ENCODE measurements around the gene CACUL1. TPM values are rescaled to one million over a fixed set of nuclear protein-coding genes. Genes with fewer than 3 reads are reported as not detected.
"Not testable (repeated sequence)": the region's sequence is repeated elsewhere in the genome, so short reads cannot be mapped to it uniquely, and the experiment has no call there.

Gene CACUL1
- total RNA-seq, 3 donors from 2014 or later = 39.2 to 54.0 (median 40.0) TPM

DNA sequence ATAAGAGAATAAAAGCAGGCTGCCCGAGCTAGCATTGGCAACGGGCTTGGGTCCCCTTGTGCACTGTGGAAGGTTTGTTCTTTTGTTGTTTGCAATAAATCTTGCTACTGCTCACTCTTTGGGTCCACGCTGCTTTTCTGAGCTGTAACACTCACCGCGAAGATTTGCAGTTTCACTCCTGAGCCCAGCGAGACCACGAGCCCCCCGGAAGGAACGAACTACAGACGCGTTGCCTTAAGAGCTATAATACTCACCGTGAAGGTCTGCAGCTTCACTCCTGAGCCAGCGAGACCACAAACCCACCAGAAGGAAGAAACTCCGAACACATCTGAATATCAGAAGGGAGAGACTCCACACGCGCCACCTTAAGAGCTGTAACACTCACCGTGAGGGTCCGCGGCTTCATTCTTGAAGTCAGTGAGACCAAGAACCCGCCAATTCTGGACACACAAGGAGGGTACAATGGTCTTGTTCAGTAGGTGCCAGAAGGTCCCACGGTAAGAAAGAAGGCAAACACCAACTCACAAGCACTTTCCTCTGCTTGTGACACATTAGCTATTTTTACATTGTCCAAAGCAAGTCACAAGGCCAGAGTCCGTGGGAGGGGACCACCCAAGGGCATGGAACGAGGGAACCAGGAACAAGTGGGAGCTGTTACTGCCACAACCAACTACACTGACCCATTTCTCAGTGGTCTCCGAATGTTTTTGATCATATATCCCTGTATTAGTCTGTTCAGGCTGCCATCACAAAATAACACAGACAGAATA, 29.2 kb upstream of the CACUL1 start:
- Histone ChIP-seq H3K4me3 (no peak overlapping the region), H3K9me3 (no peaks in the 10 kb centered on the region), H3K36me3 (ENCODE audit: low read depth) (no peaks in the 10 kb centered on the region), H3K4me1 (ENCODE audit: low read depth) (no peaks in the 10 kb centered on the region)
- no peak for ATAC-seq
- no peak for DNase-seq
- TF ChIP-seq, protein P1, sequence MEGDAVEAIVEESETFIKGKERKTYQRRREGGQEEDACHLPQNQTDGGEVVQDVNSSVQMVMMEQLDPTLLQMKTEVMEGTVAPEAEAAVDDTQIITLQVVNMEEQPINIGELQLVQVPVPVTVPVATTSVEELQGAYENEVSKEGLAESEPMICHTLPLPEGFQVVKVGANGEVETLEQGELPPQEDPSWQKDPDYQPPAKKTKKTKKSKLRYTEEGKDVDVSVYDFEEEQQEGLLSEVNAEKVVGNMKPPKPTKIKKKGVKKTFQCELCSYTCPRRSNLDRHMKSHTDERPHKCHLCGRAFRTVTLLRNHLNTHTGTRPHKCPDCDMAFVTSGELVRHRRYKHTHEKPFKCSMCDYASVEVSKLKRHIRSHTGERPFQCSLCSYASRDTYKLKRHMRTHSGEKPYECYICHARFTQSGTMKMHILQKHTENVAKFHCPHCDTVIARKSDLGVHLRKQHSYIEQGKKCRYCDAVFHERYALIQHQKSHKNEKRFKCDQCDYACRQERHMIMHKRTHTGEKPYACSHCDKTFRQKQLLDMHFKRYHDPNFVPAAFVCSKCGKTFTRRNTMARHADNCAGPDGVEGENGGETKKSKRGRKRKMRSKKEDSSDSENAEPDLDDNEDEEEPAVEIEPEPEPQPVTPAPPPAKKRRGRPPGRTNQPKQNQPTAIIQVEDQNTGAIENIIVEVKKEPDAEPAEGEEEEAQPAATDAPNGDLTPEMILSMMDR (IDR thresholded peaks at IDR 0.05) = no peak
- intact Hi-C loops (cut with DNase I, micrococcal nuclease) = no loop called here

DNA sequence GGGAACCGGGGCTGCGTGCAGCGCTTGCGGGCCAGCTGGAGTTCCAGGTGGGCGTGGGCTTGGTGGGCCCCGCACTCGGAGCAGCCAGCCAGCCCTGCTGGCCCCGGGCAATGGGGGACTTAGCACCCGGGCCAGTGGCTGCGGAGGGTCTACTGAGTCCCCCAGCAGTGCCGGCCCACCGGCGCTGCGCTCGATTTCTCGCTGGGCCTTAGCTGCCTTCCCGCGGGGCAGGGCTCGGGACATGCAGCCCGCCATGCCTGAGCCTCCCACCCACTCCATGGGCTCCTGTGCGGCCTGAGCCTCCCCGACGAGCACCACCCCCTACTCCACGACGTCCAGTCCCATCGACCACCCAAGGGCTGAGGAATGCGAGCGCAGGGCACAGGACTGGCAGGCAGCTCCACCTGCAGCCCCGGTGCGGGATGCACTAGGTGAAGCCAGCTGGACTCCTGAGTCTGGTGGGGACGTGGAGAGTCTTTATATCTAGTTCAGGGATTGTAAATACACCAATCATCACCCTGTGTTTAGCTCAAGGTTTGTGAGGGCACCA, 28.2 kb upstream of the CACUL1 start:
- intact Hi-C loops (cut with DNase I, micrococcal nuclease); H3K4me3 ChIP-seq; H3K36me3 ChIP-seq (ENCODE audit: low read depth); ATAC-seq; H3K4me1 ChIP-seq (ENCODE audit: low read depth); DNase-seq; H3K9me3 ChIP-seq: not testable (repeated sequence)

DNA sequence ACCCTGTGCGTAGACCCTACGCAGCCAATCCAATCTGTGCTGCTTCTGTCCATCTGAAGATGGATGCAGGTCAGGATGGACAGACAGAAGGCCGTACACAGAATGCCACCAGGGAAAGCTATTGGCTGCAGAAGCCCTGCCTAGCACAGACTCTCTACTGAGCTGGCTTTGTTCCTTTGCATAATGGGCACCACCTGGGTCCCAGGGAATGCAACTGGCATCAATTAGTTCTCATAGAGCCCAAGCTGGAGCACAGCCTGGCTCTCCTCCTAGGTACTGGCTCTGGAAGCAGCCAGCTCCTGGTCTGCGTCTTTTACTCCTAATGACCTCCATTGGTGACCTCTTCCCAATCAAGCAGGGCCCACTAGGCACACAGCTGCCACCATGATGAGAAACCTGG, 26.8 kb upstream of the CACUL1 start:
- DNase-seq (no peak), ATAC-seq (no peak)
- no peaks in the 10 kb centered on the region for H3K4me1 ChIP-seq (ENCODE audit: low read depth)
- TF ChIP-seq, protein P1 (IDR thresholded peaks at IDR 0.05) = no peak
- no peak overlapping the region for H3K4me3 ChIP-seq
- no peaks in the 10 kb centered on the region for H3K36me3 ChIP-seq (ENCODE audit: low read depth)
- intact Hi-C loops (cut with DNase I, micrococcal nuclease) = no loop called here
- H3K9me3 ChIP-seq = peaks cover 5% of the 10 kb centered on the region

DNA sequence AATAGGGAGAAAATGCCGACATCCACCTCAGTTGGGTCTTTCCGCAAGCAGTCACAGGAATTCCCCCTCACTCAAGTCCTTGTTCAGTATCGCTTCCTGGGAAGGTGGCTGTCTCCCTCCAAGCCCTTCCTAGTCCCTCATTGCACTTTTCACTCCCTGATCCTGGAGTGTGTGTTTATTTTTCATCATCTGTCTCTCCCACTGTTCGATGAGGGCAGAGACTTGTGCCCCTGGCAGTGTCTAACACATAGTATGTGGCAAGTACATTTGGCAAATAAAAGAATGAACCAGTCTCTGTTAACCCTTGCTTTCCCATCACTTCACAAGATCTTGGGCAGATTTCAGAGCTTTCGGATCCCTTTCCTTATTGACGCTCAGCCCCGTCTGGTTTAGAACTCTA, 24.0 kb upstream of the CACUL1 start:
- DNase-seq = no peak
- intact Hi-C loops (cut with DNase I, micrococcal nuclease) = no loop called here
- H3K4me1 ChIP-seq (ENCODE audit: low read depth) = no peaks in the 10 kb centered on the region
- no peaks in the 10 kb centered on the region for H3K36me3 ChIP-seq (ENCODE audit: low read depth)
- peaks cover 5% of the 10 kb centered on the region for H3K9me3 ChIP-seq
- no peak for ATAC-seq
- no peak overlapping the region for H3K4me3 ChIP-seq
- TF ChIP-seq, protein P1 (IDR thresholded peaks at IDR 0.05) = no peak

DNA sequence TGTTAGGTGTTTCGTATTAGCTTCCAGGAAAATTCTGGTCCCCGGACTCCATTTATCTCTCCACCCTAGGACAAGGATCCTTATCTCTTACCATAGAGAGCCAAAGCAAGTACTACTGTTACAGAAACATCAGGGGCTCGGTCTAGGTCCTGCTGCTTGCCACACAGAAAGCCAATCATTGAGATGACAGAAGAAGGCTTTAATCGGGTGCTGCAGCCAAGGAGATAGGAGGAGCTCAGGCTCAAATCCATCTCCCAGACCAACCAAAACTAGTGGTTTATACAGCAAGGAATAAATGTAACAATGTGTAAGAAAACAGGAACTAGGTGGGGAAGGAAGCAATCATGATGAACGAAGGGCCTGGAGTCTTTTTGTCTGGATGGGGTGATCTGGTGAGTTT, 22.2 kb upstream of the CACUL1 start:
- DNase-seq (no peak), ATAC-seq (no peak)
- no peaks in the 10 kb centered on the region for H3K4me1 ChIP-seq (ENCODE audit: low read depth)
- peaks cover 5% of the 10 kb centered on the region for H3K9me3 ChIP-seq
- intact Hi-C loops (cut with DNase I, micrococcal nuclease) = no loop called here
- no peak overlapping the region for H3K4me3 ChIP-seq
- no peaks in the 10 kb centered on the region for H3K36me3 ChIP-seq (ENCODE audit: low read depth)
- TF ChIP-seq, protein P1 (IDR thresholded peaks at IDR 0.05) = no peak

DNA sequence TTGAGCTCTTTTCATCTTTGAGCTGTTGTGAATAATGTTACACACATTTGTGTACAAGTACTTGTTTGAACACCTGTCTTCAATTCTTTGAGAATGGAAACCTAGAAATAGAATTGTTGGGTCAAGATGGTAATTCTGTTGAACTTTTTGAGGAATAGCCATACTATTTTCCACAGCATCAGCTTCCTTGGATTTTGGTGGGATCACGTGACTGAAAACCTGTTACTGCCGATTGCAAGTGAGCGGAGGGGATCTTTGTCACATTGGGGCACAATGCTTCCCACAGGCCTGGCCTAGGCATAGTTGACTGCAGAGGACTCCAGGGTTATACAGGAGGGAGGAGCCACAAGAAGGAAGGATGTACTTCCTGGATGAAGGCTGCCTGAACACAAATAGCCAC, 21.3 kb upstream of the CACUL1 start:
- intact Hi-C loops (cut with DNase I, micrococcal nuclease) = no loop called here
- H3K4me3 ChIP-seq = no peak overlapping the region
- H3K4me1 ChIP-seq (ENCODE audit: low read depth) = no peaks in the 10 kb centered on the region
- ATAC-seq (no peak), DNase-seq (no peak)
- TF ChIP-seq, protein P1 (IDR thresholded peaks at IDR 0.05) = no peak
- H3K36me3 ChIP-seq (ENCODE audit: low read depth) = no peaks in the 10 kb centered on the region
- peaks cover 5% of the 10 kb centered on the region for H3K9me3 ChIP-seq
